ENCODE measurements around the gene TLCD3B. TPM values are rescaled to one million over a fixed set of nuclear protein-coding genes. Genes with fewer than 3 reads are reported as not detected.

TLCD3B gene
- total and polyA plus RNA-seq, 4 donors = 0.03 to 0.43 TPM; not detected in 2

GRCh38 chr16:30040221-30040620, 9.2 kb upstream of the TLCD3B start:
- Histone ChIP-seq H3K27ac (ENCODE audit: low read depth in 1 of 2, low read length in 1 of 2) (no peak overlapping the region), H3K9me3 (ENCODE audit: control insufficient read depth in 4 of 4, insufficient read depth in 3 of 4, low read length in 3 of 4) (no peaks in the 10 kb centered on the region), H3K36me3 (ENCODE audit: control insufficient read depth in 4 of 4, insufficient read depth in 4 of 4, low read length in 4 of 4) (no peaks in the 10 kb centered on the region), H3K27me3 (ENCODE audit: control insufficient read depth in 3 of 3, insufficient read depth in 3 of 3, low read length in 2 of 3) (peaks cover 0 to 5% (median 0%) of the 10 kb centered on the region in 3 donors), H3K9ac (ENCODE audit: insufficient read depth in 1 of 2, low read length in 2 of 2) (no peak overlapping the region), H3K4me1 (ENCODE audit: control insufficient read depth in 5 of 5, insufficient read depth in 5 of 5, low read length in 5 of 5) (no peaks in the 10 kb centered on the region), H3K4me3 (no peak overlapping the region)
- ATAC-seq (ENCODE audit: insufficient read depth, low FRiP score) = no peak
- 34 to 55% methylated on average over 5 of the region's 5 CpGs for WGBS, 2 donors
- no peak for TF ChIP-seq CTCF (IDR thresholded peaks at IDR 0.05; ENCODE audit: control extremely low read depth, extremely low read depth)
- DNase-seq = no peak

DNA sequence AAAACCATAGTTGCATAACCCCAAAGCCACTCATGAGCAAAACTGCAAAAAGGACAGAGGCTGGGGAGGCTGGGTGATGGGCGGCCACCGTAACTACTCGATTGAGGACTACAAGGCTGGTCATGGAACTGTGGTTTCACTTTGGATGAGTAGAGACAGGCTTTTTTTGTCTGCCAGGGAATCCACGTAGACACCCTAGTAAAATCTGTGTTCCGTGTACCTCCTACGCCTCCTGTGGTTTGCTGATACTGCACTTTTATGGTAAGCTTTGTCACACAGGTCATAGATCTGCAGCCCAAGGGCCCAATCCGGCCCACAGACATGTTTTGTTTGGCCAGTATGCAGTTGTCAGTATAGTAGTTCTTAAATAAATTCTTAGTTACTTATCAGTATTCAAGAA, 2.2 kb upstream of the TLCD3B start:
- Histone ChIP-seq H3K36me3 (ENCODE audit: control insufficient read depth in 4 of 4, insufficient read depth in 4 of 4, low read length in 4 of 4) (no peaks in the 10 kb centered on the region), H3K4me1 (ENCODE audit: control insufficient read depth in 5 of 5, insufficient read depth in 5 of 5, low read length in 5 of 5) (peaks cover 0 to 14% (median 0%) of the 10 kb centered on the region in 5 donors), H3K9ac (ENCODE audit: insufficient read depth in 1 of 2, low read length in 2 of 2) (no peak overlapping the region), H3K9me3 (ENCODE audit: control insufficient read depth in 4 of 4, insufficient read depth in 3 of 4, low read length in 3 of 4) (peaks cover 0 to 2% (median 0%) of the 10 kb centered on the region in 4 donors), H3K27me3 (ENCODE audit: control insufficient read depth in 3 of 3, insufficient read depth in 3 of 3, low read length in 2 of 3) (peaks cover 0 to 33% (median 9%) of the 10 kb centered on the region in 3 donors), H3K4me3 (no peak overlapping the region), H3K27ac (ENCODE audit: low read depth in 1 of 2, low read length in 1 of 2) (no peak overlapping the region)
- DNase-seq (no peak), ATAC-seq (ENCODE audit: insufficient read depth, low FRiP score) (no peak)
- WGBS, 2 donors = 75 to 85% methylated on average over 7 of the region's 7 CpGs
- no peak for TF ChIP-seq CTCF (IDR thresholded peaks at IDR 0.05; ENCODE audit: control extremely low read depth, extremely low read depth)

- DNase-seq = peak; percentile 64 to 70 (median 65)
- H3K4me1 ChIP-seq (ENCODE audit: control insufficient read depth in 5 of 5, insufficient read depth in 5 of 5, low read length in 5 of 5) = peaks cover 0 to 22% (median 0%) of the 10 kb centered on the region in 5 donors
- TF ChIP-seq CTCF (IDR thresholded peaks at IDR 0.05; ENCODE audit: control extremely low read depth, extremely low read depth) = peak; percentile 39
- peaks cover 0 to 35% (median 9%) of the 10 kb centered on the region in 3 donors for H3K27me3 ChIP-seq (ENCODE audit: control insufficient read depth in 3 of 3, insufficient read depth in 3 of 3, low read length in 2 of 3)
- 26 to 33% methylated on average over 12 of the region's 12 CpGs for WGBS, 2 donors
- no peak overlapping the region for H3K4me3 ChIP-seq
- no peak overlapping the region for H3K9ac ChIP-seq (ENCODE audit: insufficient read depth in 1 of 2, low read length in 2 of 2)
- no peak overlapping the region for H3K27ac ChIP-seq (ENCODE audit: low read depth in 1 of 2, low read length in 1 of 2)
- no peaks in the 10 kb centered on the region for H3K36me3 ChIP-seq (ENCODE audit: control insufficient read depth in 4 of 4, insufficient read depth in 4 of 4, low read length in 4 of 4)
- ATAC-seq (ENCODE audit: insufficient read depth, low FRiP score) = peak; percentile 47
- H3K9me3 ChIP-seq (ENCODE audit: control insufficient read depth in 4 of 4, insufficient read depth in 3 of 4, low read length in 3 of 4) = peaks cover 0 to 2% (median 0%) of the 10 kb centered on the region in 4 donors
Observed at GRCh38 chr16:30032083-30032819, 1.2 kb upstream of the TLCD3B start.

Data from lung (tissue), 12 donors.